SK-N-MC (cell line): ENCODE measurements around the gene MYO7A.

Source experiments
- DNase-seq: peaks from one replicate; pipeline ENCODE4 v3.0.0-alpha.2; 2011; ENCODE audit warnings: low read depth, low spot score
- H3K27ac ChIP-seq: fragments of 200-600 bp; sonication (generic); 2 replicates; pipeline ENCODE4 v1.5.1; 2016; ENCODE audit warnings: mixed run types
- H3K36me3 ChIP-seq: fragments of 200-600 bp; sonication (generic); 2 replicates; pipeline ENCODE4 v1.6.1; 2017; ENCODE audit warnings: antibody characterized with exemption, low read length, mixed read lengths; ENCODE audit not compliant: insufficient read depth
- H3K4me3 ChIP-seq: fragments of 200-600 bp; sonication (generic); 2 replicates; pipeline ENCODE4 v1.5.1; 2016
- H3K9ac ChIP-seq: fragments of 200-600 bp; sonication (generic); 2 replicates; pipeline ENCODE4 v1.8.0; 2017; ENCODE audit warnings: mixed run types, mixed read lengths; ENCODE audit not compliant: insufficient read length
- H3K9me3 ChIP-seq: fragments of 200-600 bp; sonication (generic); 2 replicates; pipeline ENCODE4 v1.6.1; 2017; ENCODE audit warnings: low read depth, mild to moderate bottlenecking, antibody characterized with exemption, low read length, moderate library complexity, mixed read lengths
- EZH2 ChIP-seq: fragments of 200-600 bp; sonication (generic); IDR thresholded peaks from one replicate; pipeline ENCODE4 v1.6.1; 2017; ENCODE audit warnings: antibody characterized with exemption
- FOXP2 ChIP-seq: optimal IDR thresholded peaks from 2 replicates; pipeline ENCODE3; 2011; ENCODE audit warnings: mild to moderate bottlenecking, moderate library complexity; ENCODE audit not compliant: insufficient read depth; ENCODE audit errors: extremely low read length, control extremely low read depth
- POLR2AphosphoS5 ChIP-seq: IDR thresholded peaks from 2 replicates; pipeline ENCODE4 v1.6.1; 2012; ENCODE audit warnings: mild to moderate bottlenecking, low read depth, low read length, borderline replicate concordance

The MYO7A gene

DNA sequence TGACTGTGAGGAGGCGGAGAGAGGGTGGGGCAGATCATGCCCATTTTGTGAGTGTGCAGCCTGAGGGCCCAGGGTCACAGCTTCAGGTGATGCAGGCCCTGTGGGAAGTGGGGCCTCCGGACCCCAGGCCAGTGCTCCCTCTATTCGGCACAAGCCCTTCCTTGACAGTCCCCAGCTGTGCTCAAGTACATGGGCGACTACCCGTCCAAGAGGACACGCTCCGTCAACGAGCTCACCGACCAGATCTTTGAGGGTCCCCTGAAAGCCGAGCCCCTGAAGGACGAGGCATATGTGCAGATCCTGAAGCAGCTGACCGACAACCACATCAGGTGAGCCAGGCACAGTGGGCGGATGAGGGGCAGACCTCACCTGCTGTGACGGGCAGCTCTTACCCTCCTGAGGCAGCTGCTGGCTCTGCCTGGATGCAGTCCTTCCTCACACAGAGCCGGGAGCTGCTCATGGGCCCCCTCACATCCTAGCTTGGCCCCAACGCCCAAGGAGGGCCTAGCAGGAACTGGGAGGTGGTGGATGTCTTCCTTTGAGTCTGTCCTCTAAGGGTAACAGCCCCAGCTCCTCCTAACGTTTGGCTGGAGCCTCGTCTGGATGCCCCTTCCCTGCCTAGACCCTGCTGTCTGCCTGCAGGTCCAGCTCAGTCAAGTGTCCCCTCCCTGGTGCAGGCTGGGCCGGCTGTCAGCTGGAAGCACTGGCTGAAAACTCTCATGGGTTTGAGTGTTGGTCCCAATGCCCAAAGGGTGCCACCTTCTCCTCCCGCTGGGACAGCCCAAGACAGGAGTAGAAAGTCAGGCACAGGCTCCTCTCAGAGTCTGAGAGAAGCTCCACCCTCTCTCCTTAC is 76.1 kb downstream of the MYO7A start:
- Histone ChIP-seq H3K27ac (no peak overlapping the region), H3K36me3 (no peaks in the 10 kb centered on the region), H3K4me3 (no peak overlapping the region), H3K9ac (no peak overlapping the region), H3K9me3 (no peaks in the 10 kb centered on the region)
- no peak for DNase-seq
- no peak for TF ChIP-seq FOXP2
- no peak for TF ChIP-seq POLR2AphosphoS5
- no peak for TF ChIP-seq EZH2

DNA sequence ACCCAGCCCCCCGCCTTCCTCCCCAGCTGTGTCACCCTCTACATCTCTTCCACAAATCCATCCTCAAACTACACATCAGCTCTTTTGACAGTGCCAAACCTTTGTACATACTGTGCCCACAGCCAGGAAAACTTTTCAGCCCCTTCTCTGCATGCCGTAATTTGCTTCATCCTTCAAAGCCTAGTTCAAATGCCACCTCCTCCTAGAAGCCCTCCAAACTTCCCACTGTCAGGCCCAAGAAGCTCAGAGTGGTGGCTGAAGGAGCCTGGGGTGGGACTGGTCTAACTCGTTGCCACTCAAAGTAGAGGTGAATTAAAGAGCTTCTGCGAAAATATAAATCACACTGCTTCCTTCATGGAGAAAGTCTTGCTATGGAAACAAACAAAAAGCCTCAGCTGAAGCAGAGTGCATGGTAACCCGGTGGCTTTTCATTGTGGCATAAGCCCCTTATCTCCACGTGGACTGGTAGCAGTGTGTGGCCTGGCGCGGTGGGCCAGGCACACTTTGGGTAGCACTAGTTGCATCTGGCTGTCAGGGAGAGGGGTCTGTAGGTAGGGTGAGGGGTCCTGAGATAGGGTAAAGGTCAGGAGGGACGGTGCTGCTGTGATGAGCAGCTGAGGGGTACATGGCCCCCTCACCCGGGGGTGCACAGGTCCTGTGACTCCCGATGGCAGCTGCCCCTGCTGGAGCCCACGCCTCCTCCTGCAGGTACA is 76.9 kb downstream of the MYO7A start:
- TF ChIP-seq EZH2 (no peak), POLR2AphosphoS5 (no peak), FOXP2 (no peak)
- DNase-seq = no peak
- H3K27ac ChIP-seq = no peak overlapping the region
- no peaks in the 10 kb centered on the region for H3K36me3 ChIP-seq
- H3K9ac ChIP-seq = no peak overlapping the region
- no peak overlapping the region for H3K4me3 ChIP-seq
- no peaks in the 10 kb centered on the region for H3K9me3 ChIP-seq

DNA sequence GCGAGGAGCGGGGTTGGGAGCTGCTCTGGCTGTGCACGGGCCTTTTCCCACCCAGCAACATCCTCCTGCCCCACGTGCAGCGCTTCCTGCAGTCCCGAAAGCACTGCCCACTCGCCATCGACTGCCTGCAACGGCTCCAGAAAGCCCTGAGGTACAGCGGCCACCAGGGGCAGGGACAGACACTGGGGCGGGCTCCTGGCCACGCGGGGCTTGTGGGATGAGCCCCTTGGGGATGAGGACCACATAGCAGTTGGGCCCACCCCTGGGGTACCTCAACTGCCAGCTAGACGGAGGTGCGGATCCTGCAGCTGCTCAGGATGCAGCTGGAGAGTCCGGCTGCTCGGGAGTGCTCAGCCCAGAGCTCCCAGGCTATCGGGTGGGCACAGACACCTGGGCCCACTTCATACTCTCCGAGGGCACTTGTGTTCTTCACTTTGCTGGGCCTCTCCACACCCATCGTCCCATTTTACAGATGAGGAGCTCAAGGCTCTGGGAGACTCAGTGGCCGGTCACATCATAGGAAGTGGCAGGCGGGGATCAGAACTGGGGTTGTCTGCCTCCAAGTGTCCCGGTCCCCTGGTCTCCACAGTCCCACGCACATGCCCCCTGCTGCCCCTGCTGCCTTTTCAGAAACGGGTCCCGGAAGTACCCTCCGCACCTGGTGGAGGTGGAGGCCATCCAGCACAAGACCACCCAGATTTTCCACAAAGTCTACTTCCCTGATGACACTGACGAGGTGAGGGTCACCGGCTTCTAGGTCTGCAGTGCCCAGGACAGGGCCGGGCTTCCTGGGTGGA is 77.6 kb downstream of the MYO7A start:
- H3K9ac ChIP-seq = no peak overlapping the region
- H3K36me3 ChIP-seq = no peaks in the 10 kb centered on the region
- DNase-seq = no peak
- H3K9me3 ChIP-seq = no peaks in the 10 kb centered on the region
- no peak for TF ChIP-seq POLR2AphosphoS5
- no peak for TF ChIP-seq EZH2
- TF ChIP-seq FOXP2 = no peak
- H3K27ac ChIP-seq = no peak overlapping the region
- H3K4me3 ChIP-seq = no peak overlapping the region

DNA sequence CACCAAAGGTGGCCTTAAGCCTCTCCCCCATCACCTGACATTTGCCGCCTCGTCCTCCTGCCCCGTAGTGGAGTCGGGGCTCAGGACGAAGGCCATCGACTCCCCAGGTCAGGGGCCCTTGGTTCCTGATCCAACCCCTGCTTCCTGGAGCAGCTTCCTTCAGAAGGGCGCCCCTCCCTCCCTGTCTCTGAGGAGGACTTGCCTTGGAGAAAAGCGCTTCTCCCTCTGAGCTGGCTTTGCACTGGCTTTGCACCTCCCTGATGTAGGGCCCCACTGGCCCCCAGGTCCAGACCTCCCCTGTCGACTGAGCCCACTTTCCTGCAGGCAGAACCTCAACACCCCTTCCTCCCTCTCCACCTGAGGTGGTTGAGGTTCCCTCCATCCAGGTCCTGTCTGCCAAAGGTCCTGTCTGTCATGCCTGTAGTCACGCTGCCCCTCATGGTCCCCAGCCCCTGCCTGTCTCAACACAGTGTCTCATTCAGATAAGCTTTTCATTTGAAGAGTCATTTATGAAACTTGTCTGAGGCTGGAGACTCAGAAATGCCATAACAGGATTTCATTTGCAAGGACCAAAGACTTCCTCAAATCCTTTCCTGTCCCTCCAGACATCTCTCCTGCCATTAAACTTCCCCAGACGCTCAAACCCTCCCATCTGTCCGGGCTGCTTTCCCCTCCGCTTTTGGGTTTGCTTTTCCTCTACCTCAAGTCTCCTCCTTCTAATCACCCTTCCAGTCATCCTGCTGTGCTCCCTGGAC is 78.4 kb downstream of the MYO7A start:
- Histone ChIP-seq H3K9me3 (no peaks in the 10 kb centered on the region), H3K4me3 (no peak overlapping the region), H3K27ac (no peak overlapping the region), H3K9ac (no peak overlapping the region), H3K36me3 (no peaks in the 10 kb centered on the region)
- no peak for DNase-seq
- TF ChIP-seq EZH2 (no peak), POLR2AphosphoS5 (no peak), FOXP2 (no peak)

DNA sequence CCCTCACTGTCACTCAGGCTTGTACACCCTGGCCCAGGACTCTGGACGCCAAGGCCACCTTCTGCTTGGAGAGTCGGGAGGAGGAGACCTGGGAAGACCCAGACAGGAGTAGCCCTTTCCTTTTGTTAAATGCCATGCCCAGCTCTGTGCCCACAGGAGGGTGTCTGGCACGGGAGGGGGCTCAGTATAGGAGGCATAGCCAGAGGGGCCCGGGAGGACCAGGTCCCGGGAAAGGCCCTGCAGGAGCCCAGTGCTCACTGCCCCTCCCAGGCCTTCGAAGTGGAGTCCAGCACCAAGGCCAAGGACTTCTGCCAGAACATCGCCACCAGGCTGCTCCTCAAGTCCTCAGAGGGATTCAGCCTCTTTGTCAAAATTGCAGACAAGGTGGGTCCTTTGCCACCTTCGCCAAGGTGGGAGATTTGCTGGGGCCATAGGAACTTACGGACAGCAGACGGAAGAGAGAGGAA is 79.0 kb downstream of the MYO7A start:
- Histone ChIP-seq H3K4me3 (no peak overlapping the region), H3K9me3 (no peaks in the 10 kb centered on the region), H3K36me3 (no peaks in the 10 kb centered on the region), H3K27ac (no peak overlapping the region), H3K9ac (no peak overlapping the region)
- TF ChIP-seq FOXP2 (no peak), EZH2 (no peak), POLR2AphosphoS5 (no peak)
- DNase-seq = no peak

DNA sequence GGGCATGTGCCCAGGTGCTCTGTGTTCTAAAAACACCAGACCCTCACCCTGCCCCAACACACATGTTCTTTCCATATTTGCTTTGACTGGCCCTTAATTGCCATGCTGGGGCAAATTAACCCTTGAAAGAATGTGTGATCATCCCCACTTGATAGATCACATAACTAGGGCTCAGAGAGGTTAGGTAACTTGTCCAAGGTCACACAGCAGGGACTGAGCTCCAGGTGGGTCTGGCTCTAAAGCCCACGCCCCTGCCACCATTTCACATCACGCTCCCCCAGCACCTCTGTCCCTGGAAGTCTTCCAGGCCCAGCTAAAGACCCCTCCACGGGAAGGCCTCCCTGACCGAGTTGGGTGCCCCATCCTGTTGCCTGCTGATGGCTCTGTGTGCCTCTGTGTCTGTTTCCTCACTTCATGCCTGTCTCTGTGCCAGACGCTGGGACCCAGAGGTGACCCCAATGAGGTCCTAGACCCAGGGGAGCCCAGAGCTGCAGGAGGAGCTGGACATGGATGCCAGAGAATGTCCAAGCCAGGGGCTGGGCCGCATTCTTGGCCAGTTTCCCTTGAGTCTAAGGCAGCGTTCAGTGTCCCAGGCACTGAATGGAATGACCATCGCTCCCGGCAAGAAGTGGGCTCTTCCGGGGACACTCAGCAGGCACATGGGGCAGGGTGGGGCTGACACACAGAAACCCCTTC is 79.7 kb downstream of the MYO7A start:
- TF ChIP-seq POLR2AphosphoS5 (no peak), EZH2 (no peak), FOXP2 (no peak)
- Histone ChIP-seq H3K36me3 (no peaks in the 10 kb centered on the region), H3K27ac (no peak overlapping the region), H3K4me3 (no peak overlapping the region), H3K9ac (no peak overlapping the region), H3K9me3 (no peaks in the 10 kb centered on the region)
- no peak for DNase-seq

DNA sequence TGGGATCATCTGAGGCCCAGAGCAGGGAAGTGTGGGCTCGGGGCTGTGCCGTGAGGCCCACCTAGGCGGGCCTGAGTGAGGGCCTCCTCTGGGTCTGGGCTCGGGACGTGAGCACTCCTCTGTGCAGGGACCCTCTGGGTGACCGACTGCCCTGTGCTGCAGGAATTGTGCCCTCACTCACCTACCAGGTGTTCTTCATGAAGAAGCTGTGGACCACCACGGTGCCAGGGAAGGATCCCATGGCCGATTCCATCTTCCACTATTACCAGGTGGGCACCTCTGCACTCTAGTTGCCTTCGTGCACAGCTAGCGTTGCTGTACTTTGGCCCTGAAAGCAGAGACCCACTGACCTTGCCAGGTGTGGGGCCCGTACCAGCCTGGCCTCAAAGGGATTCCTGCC is 80.5 kb downstream of the MYO7A start:
- Histone ChIP-seq H3K9me3 (no peaks in the 10 kb centered on the region), H3K4me3 (no peak overlapping the region), H3K27ac (no peak overlapping the region), H3K9ac (no peak overlapping the region), H3K36me3 (no peaks in the 10 kb centered on the region)
- TF ChIP-seq EZH2 = no peak
- TF ChIP-seq POLR2AphosphoS5 = no peak
- TF ChIP-seq FOXP2 = no peak
- DNase-seq = no peak
